OCI-LY7 (cell line): ENCODE measurements around the gene SH3BP1.

Experiments
- EZH2phosphoT487 ChIP-seq: fragments of 200-600 bp; sonication (generic); IDR thresholded peaks from 2 replicates; pipeline ENCODE4 v1.6.1; 2018; ENCODE audit warnings: low read depth, borderline replicate concordance, mild to moderate bottlenecking, mixed run types, antibody characterized with exemption, low read length, moderate library complexity, mixed read lengths
- TF ChIP-seq, protein P1 (sequence below): fragments of 200-600 bp; sonication (generic); conservative IDR thresholded peaks from 2 replicates; pipeline ENCODE4 v1.5.1; 2014; ENCODE audit warnings: mild to moderate bottlenecking, antibody characterized with exemption, low read length, moderate library complexity, mixed read lengths

DNA sequence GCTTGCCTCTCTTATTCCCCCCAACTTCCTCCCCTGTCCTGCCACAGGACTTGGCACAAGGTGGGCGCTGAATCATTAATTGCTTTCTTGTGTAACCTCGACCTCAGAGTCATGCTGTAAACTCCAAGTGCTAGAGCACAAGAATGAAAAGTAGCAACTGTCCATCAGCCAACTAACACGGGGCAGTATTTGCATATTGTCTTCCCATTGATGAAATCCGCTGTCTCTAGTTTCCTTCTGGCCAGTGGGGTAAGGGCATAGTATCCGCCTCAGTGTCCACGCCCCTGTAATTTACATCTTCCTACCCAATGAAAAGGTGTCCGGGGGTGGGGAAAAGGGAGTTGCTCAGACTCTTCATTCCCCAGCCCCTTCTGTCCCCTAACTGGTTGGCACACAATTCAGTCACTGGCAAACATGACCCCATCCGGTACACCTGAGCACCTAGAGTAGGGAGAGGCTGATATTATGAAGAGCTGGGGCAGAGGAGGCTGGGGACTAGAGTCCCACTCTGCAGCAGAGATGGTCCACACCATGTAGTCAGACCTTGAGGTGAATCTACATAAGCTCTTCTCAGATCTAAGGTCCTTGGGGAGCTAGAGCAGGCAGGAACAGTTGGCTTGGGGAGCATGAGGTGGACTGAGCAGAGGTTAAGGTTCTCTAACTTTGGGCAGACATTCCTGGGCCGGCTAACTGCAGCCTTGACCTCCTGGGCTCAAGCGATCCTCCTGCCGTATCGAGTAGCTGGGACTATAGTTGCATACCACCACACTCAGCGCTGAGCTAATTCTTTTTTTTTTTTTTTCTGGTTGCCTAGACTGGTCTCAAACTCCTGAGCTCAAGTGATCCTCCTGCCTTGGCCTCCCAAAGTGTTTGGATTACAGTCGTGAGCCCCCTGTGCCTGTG is 37.7 kb upstream of the SH3BP1 start:
- TF ChIP-seq, protein P1, sequence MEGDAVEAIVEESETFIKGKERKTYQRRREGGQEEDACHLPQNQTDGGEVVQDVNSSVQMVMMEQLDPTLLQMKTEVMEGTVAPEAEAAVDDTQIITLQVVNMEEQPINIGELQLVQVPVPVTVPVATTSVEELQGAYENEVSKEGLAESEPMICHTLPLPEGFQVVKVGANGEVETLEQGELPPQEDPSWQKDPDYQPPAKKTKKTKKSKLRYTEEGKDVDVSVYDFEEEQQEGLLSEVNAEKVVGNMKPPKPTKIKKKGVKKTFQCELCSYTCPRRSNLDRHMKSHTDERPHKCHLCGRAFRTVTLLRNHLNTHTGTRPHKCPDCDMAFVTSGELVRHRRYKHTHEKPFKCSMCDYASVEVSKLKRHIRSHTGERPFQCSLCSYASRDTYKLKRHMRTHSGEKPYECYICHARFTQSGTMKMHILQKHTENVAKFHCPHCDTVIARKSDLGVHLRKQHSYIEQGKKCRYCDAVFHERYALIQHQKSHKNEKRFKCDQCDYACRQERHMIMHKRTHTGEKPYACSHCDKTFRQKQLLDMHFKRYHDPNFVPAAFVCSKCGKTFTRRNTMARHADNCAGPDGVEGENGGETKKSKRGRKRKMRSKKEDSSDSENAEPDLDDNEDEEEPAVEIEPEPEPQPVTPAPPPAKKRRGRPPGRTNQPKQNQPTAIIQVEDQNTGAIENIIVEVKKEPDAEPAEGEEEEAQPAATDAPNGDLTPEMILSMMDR, result no peak
- TF ChIP-seq EZH2phosphoT487, result no peak
